RWPE1 (cell line): Measurements from ENCODE around the gene AFF1.
A peak's percentile ranks its signal among the peaks of the same experiment; 100 is the strongest.

Experiments used
- CTCF ChIA-PET: fragments of 350-600 bp; sonication (Branson Sonifier 250); formaldehyde crosslinking; extraction: SDS; loops from one replicate; lab custom pipeline; 2021; lab: Yijun Ruan, JAX
- POLR2A ChIA-PET: fragments of 400-600 bp; formaldehyde crosslinking; extraction: SDS; loops from one replicate; lab custom pipeline; 2020; ENCODE audit warnings: antibody characterized with exemption; ENCODE audit not compliant: low non-redundant PET; lab: Yijun Ruan, JAX
- DNase-seq: peaks from one replicate; pipeline ENCODE4 v3.0.0; 2012; ENCODE audit warnings: low spot score
- H3K27ac ChIP-seq: fragments of 450-650 bp; 2 replicates; pipeline ENCODE4 v1.5.1; 2017
- TF ChIP-seq, protein P1 (sequence below): fragments of 450-650 bp; conservative IDR thresholded peaks from 2 replicates; pipeline ENCODE4 v1.5.1; 2017; ENCODE audit warnings: low read depth, mild to moderate bottlenecking

Gene AFF1

GRCh38 chr4:86919561-86920223 is 15.1 kb upstream of the AFF1 start:
- POLR2A ChIA-PET, result no interaction called here
- CTCF ChIA-PET, result interaction anchor here (1.0 kb wide), 1 partner anchor 300 kb away, joined by 3 read pairs; no protein-coding TSS in a partner anchor
- TF ChIP-seq, protein P1, sequence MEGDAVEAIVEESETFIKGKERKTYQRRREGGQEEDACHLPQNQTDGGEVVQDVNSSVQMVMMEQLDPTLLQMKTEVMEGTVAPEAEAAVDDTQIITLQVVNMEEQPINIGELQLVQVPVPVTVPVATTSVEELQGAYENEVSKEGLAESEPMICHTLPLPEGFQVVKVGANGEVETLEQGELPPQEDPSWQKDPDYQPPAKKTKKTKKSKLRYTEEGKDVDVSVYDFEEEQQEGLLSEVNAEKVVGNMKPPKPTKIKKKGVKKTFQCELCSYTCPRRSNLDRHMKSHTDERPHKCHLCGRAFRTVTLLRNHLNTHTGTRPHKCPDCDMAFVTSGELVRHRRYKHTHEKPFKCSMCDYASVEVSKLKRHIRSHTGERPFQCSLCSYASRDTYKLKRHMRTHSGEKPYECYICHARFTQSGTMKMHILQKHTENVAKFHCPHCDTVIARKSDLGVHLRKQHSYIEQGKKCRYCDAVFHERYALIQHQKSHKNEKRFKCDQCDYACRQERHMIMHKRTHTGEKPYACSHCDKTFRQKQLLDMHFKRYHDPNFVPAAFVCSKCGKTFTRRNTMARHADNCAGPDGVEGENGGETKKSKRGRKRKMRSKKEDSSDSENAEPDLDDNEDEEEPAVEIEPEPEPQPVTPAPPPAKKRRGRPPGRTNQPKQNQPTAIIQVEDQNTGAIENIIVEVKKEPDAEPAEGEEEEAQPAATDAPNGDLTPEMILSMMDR, result no peak
- no peak for DNase-seq
- no peak overlapping the region for H3K27ac ChIP-seq

DNA sequence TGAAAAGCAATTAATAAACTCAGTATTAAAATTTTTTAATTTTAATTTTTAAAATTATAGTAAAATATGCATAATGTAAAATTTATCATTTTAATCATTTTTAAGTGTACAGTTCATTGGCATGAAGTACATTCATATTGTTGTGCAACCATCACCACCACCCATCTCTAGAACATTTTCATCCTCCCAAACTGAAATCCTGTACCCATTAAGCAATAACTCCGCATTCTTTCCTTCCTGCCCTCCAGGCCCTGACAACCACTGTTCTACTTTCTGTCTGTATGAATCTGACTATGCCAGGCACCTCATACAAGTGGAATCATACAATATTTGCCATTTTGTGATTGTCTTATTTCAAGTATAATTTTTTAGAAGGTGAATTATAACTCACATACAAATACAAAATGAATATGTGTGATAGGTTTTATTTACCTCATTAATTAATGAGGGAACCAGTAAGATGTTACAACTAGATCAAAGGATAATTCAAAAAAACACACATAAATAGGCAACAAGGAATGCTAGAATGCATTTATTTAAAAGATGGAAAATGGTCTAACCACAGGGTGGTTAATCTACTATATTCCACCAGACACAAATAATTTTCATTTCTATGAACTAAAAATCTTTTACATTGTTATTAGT is 13.1 kb upstream of the AFF1 start:
- no peak for DNase-seq
- no peak overlapping the region for H3K27ac ChIP-seq
- CTCF ChIA-PET, result interaction anchor here (0.5 to 1.8 kb wide), 18 partner anchors 17 to 299 kb away, joined by 3 to 11 read pairs (median 4); partner anchors contain the start of gene KLHL8
- POLR2A ChIA-PET, result no interaction called here
- TF ChIP-seq, protein P1, result no peak

GRCh38 chr4:86924811-86925210 is 10.0 kb upstream of the AFF1 start:
- TF ChIP-seq, protein P1, result no peak
- CTCF ChIA-PET, result interaction anchor here (0.6 kb wide), 2 partner anchors 68 to 168 kb away, joined by 3 read pairs; no protein-coding TSS in a partner anchor
- DNase-seq, result no peak
- peak overlapping the region; percentile 78 for H3K27ac ChIP-seq
- POLR2A ChIA-PET, result no interaction called here

- ChIA-PET POLR2A (no interaction called here), CTCF (interaction anchor here (0.6 to 1.2 kb wide), 3 partner anchors 54 to 293 kb away, joined by 3 read pairs; no protein-coding TSS in a partner anchor)
- DNase-seq, result peak; percentile 60
- TF ChIP-seq, protein P1, result no peak
- H3K27ac ChIP-seq, result no peak overlapping the region
These were observed 8.2 kb upstream of the AFF1 start for GRCh38 chr4:86926435-86927086.

- POLR2A ChIA-PET, result no interaction called here
- CTCF ChIA-PET, result interaction anchor here (0.6 to 0.7 kb wide), 3 partner anchors 16 to 916 kb away, joined by 3 to 6 read pairs (median 3); no protein-coding TSS in a partner anchor
- peak; percentile 91 for DNase-seq
- H3K27ac ChIP-seq, result peak overlapping the region; percentile 94
- TF ChIP-seq, protein P1, result no peak
These were observed 6.9 kb upstream of the AFF1 start for GRCh38 chr4:86927843-86928395.
